Activated naive CD8-positive, alpha-beta T cell treated with anti-CD3 and anti-CD28 coated beads, Interleukin-2, amount 10 ng/mL, durations not matched to agents 7 days and 5 days (primary cell): ENCODE measurements around the gene MGAM2. TPM values are rescaled to one million over a fixed set of nuclear protein-coding genes. Genes with fewer than 3 reads are reported as not detected.

ENCODE experiments used
- ATAC-seq: fragments of 150-1000 bp; cut with Tn5 transposase; one replicate; pipeline ENCODE4 v1.10.0; 2021; ENCODE audit warnings: low read depth, moderate library complexity
- POLR2A ChIA-PET: fragments of 350-600 bp; sonication (Branson Sonifier 250); formaldehyde crosslinking; loops from one replicate; lab custom pipeline; 2021; ENCODE audit warnings: antibody characterized with exemption; lab: Charles Lee
- DNase-seq: peaks from one replicate; pipeline ENCODE4 v3.0.0; 2021
- H3K27ac Mint-ChIP-seq: one replicate; pipeline ENCODE4 v1.8.0; 2022; ENCODE audit warnings: mild to moderate bottlenecking, mixed read lengths
- H3K27me3 Mint-ChIP-seq: one replicate; pipeline ENCODE4 v1.8.0; 2022; ENCODE audit warnings: mild to moderate bottlenecking, moderate library complexity, mixed read lengths
- H3K36me3 Mint-ChIP-seq: one replicate; pipeline ENCODE4 v1.8.0; 2021; ENCODE audit warnings: mild to moderate bottlenecking, mixed read lengths
- H3K4me1 Mint-ChIP-seq: one replicate; pipeline ENCODE4 v1.8.0; 2021; ENCODE audit warnings: mixed read lengths
- H3K4me3 Mint-ChIP-seq: one replicate; pipeline ENCODE4 v1.8.0; 2022; ENCODE audit warnings: mild to moderate bottlenecking, moderate library complexity, mixed read lengths
- H3K9me3 Mint-ChIP-seq: one replicate; pipeline ENCODE4 v1.8.0; 2021; ENCODE audit warnings: mixed read lengths
- total RNA-seq, 2 experiments: library from RNA; stranded (reverse); gene quantifications; one replicate each; pipeline ENCODE4 v1.2.3, GENCODE V29; 2021

MGAM2 gene
- total RNA-seq, 2 experiments from 2014 or later, result not detected

DNA sequence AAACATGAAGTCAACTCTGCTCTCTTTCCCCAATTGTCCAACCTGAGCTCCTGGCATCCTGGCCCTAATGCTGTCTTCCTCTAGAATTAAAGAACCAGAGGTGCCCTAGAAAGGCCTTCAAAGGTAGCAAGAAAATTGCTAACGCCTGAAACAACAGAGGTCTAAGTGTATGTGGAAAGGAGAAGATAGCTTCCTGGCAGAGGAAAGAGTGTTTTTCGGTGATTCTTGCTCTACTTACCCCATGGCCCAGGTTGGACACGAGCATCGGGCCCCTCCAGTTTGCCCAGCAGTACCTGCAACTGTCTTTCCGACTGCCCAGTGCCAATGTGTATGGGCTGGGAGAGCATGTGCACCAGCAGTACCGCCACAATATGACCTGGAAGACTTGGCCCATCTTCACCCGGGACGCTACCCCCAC lies 22.2 kb downstream of the MGAM2 start:
- DNase-seq (peak; percentile 31), ATAC-seq (peak; percentile 53)
- Mint-ChIP-seq H3K9me3 (no peaks in the 10 kb centered on the region), H3K27ac (no peak overlapping the region), H3K27me3 (peaks cover 4% of the 10 kb centered on the region), H3K36me3 (no peaks in the 10 kb centered on the region), H3K4me1 (no peaks in the 10 kb centered on the region), H3K4me3 (no peak overlapping the region)
- POLR2A ChIA-PET, result no interaction called here

DNA sequence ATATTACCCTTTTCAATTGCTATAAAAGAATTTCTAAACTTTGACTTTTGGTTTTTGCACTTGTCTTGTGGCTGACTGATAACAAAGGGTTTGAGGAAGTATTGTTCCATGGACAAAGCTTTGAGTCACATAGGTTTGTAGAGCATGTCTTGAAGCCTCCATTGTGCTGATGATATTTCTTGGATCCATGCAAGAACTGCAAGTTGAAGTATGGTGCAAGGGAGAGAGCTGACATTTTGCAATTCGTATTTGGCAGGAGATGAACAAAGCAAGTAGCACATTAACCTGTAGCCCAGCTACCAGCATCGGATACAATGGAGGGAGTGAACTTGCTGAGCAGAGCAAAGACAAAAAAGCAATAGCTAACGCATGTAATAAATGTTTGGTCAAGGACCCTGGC lies 23.4 kb downstream of the MGAM2 start:
- POLR2A ChIA-PET, result no interaction called here
- H3K9me3 Mint-ChIP-seq, result no peaks in the 10 kb centered on the region
- H3K27me3 Mint-ChIP-seq, result peaks cover 4% of the 10 kb centered on the region
- ATAC-seq (no peak), DNase-seq (no peak)
- H3K27ac Mint-ChIP-seq, result no peak overlapping the region
- H3K4me3 Mint-ChIP-seq, result no peak overlapping the region
- no peaks in the 10 kb centered on the region for H3K36me3 Mint-ChIP-seq
- H3K4me1 Mint-ChIP-seq, result no peaks in the 10 kb centered on the region

- H3K36me3 Mint-ChIP-seq, result no peaks in the 10 kb centered on the region
- H3K27me3 Mint-ChIP-seq, result peaks cover 5% of the 10 kb centered on the region
- H3K4me1 Mint-ChIP-seq, result no peaks in the 10 kb centered on the region
- no peak overlapping the region for H3K27ac Mint-ChIP-seq
- ATAC-seq (no peak), DNase-seq (no peak)
- H3K9me3 Mint-ChIP-seq, result no peaks in the 10 kb centered on the region
- POLR2A ChIA-PET, result no interaction called here
- no peak overlapping the region for H3K4me3 Mint-ChIP-seq
Measured at GRCh38 chr7:142138996-142139395, 27.5 kb downstream of the MGAM2 start.

- no peaks in the 10 kb centered on the region for H3K4me1 Mint-ChIP-seq
- H3K9me3 Mint-ChIP-seq, result no peaks in the 10 kb centered on the region
- DNase-seq (no peak), ATAC-seq (no peak)
- H3K4me3 Mint-ChIP-seq, result no peak overlapping the region
- peaks cover 5% of the 10 kb centered on the region for H3K27me3 Mint-ChIP-seq
- no peak overlapping the region for H3K27ac Mint-ChIP-seq
- no peaks in the 10 kb centered on the region for H3K36me3 Mint-ChIP-seq
- POLR2A ChIA-PET, result no interaction called here
Measured at GRCh38 chr7:142139597-142140400, 28.3 kb downstream of the MGAM2 start.

DNA sequence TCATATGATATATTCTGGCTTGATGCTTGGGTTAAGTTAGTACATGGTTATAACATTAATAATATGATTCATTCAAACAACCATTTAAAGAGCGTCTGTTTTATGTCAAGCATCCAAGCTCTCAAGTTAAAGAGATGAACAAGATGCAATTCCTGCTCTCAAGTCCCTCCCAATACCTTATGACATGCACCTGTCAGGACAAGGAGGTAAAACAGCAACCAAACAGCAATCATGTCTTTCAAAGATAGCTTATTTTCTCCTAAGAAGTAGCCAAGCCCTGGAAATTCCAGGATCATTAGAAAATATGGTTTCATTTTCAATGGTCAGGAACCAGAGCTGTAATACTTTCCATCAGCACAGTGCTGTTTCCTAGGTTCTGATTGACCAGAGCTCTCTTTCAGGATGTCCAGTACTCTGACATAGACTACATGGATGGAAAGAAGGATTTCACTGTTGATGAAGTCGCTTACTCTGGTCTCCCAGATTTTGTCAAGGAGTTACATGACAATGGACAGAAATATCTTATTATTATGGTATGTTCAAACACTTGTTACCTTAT lies 29.0 kb downstream of the MGAM2 start:
- peaks cover 7% of the 10 kb centered on the region for H3K27me3 Mint-ChIP-seq
- H3K4me1 Mint-ChIP-seq, result no peaks in the 10 kb centered on the region
- ATAC-seq, result no peak
- no peak overlapping the region for H3K27ac Mint-ChIP-seq
- POLR2A ChIA-PET, result no interaction called here
- H3K36me3 Mint-ChIP-seq, result no peaks in the 10 kb centered on the region
- H3K4me3 Mint-ChIP-seq, result no peak overlapping the region
- no peaks in the 10 kb centered on the region for H3K9me3 Mint-ChIP-seq
- no peak for DNase-seq

- no peak overlapping the region for H3K4me3 Mint-ChIP-seq
- no peaks in the 10 kb centered on the region for H3K9me3 Mint-ChIP-seq
- H3K27ac Mint-ChIP-seq, result no peak overlapping the region
- no peaks in the 10 kb centered on the region for H3K4me1 Mint-ChIP-seq
- ATAC-seq (no peak), DNase-seq (no peak)
- H3K27me3 Mint-ChIP-seq, result peaks cover 5% of the 10 kb centered on the region
- no peaks in the 10 kb centered on the region for H3K36me3 Mint-ChIP-seq
- POLR2A ChIA-PET, result no interaction called here
Measured at GRCh38 chr7:142142702-142143101, 31.2 kb downstream of the MGAM2 start.

DNA sequence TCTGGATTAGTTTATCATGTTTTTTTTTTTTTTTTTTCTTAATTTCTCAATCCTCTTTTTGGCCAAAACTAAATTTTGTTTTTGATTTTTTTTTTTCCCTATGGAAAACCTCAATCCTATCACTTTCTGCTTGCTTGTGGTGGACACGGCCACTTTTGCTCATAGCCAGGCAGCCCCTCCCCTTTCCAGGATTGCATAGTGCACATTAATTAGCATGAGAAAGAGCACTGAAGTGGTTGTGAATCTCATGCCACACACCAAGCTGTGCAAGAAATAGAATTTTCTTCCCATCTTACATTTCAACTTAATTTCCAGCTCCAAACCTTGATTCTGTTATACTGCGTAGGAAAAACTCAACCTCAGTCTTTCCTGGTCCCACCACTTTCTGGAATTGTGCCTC lies 34.6 kb downstream of the MGAM2 start:
- no peaks in the 10 kb centered on the region for H3K9me3 Mint-ChIP-seq
- no peaks in the 10 kb centered on the region for H3K4me1 Mint-ChIP-seq
- no peaks in the 10 kb centered on the region for H3K36me3 Mint-ChIP-seq
- POLR2A ChIA-PET, result no interaction called here
- peaks cover 5% of the 10 kb centered on the region for H3K27me3 Mint-ChIP-seq
- ATAC-seq (no peak), DNase-seq (no peak)
- no peak overlapping the region for H3K27ac Mint-ChIP-seq
- no peak overlapping the region for H3K4me3 Mint-ChIP-seq

- no peak overlapping the region for H3K27ac Mint-ChIP-seq
- ATAC-seq (no peak), DNase-seq (no peak)
- peaks cover 3% of the 10 kb centered on the region for H3K4me1 Mint-ChIP-seq
- H3K36me3 Mint-ChIP-seq, result no peaks in the 10 kb centered on the region
- H3K9me3 Mint-ChIP-seq, result no peaks in the 10 kb centered on the region
- POLR2A ChIA-PET, result no interaction called here
- H3K27me3 Mint-ChIP-seq, result no peaks in the 10 kb centered on the region
- no peak overlapping the region for H3K4me3 Mint-ChIP-seq
Measured at GRCh38 chr7:142150356-142150755, 38.8 kb downstream of the MGAM2 start.

- Mint-ChIP-seq H3K9me3 (no peaks in the 10 kb centered on the region), H3K4me1 (peaks cover 3% of the 10 kb centered on the region), H3K27me3 (no peaks in the 10 kb centered on the region), H3K36me3 (no peaks in the 10 kb centered on the region), H3K27ac (no peak overlapping the region), H3K4me3 (no peak overlapping the region)
- DNase-seq, result no peak
- POLR2A ChIA-PET, result no interaction called here
- ATAC-seq, result no peak
Measured at GRCh38 chr7:142150869-142151268, 39.4 kb downstream of the MGAM2 start.

GRCh38 chr7:142152076-142152475 lies 40.6 kb downstream of the MGAM2 start:
- Mint-ChIP-seq H3K4me3 (no peak overlapping the region), H3K36me3 (no peaks in the 10 kb centered on the region), H3K4me1 (peaks cover 3% of the 10 kb centered on the region), H3K27ac (no peak overlapping the region), H3K27me3 (no peaks in the 10 kb centered on the region), H3K9me3 (no peaks in the 10 kb centered on the region)
- DNase-seq (no peak), ATAC-seq (peak; percentile 42)
- POLR2A ChIA-PET, result no interaction called here

DNA sequence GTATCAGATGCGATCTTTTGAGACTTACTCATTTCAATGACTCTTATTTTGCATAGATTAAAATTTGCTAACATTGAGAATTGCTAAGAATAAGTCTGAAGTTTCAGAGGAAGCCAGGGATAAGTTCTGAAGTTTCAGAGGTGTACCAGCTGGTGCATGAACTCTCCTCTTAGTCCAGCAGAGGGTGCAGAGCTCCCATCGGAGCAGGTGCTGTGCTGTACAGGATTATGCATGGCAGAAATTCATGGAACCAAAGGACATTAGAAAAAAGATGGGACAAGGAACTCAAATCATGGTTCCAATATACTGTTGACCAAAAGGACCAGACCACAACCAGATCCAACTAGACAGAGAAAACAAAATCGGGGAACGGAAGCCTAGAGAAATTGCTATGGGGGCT lies 41.9 kb downstream of the MGAM2 start:
- H3K4me3 Mint-ChIP-seq, result no peak overlapping the region
- H3K36me3 Mint-ChIP-seq, result no peaks in the 10 kb centered on the region
- no peak for ATAC-seq
- POLR2A ChIA-PET, result no interaction called here
- no peak overlapping the region for H3K27ac Mint-ChIP-seq
- H3K27me3 Mint-ChIP-seq, result no peaks in the 10 kb centered on the region
- no peaks in the 10 kb centered on the region for H3K9me3 Mint-ChIP-seq
- peaks cover 3% of the 10 kb centered on the region for H3K4me1 Mint-ChIP-seq
- DNase-seq, result no peak

- Mint-ChIP-seq H3K4me3 (no peak overlapping the region), H3K27me3 (no peaks in the 10 kb centered on the region), H3K4me1 (no peaks in the 10 kb centered on the region), H3K36me3 (no peaks in the 10 kb centered on the region), H3K9me3 (no peaks in the 10 kb centered on the region), H3K27ac (no peak overlapping the region)
- POLR2A ChIA-PET, result no interaction called here
- ATAC-seq, result no peak
- DNase-seq, result no peak
Measured at GRCh38 chr7:142158736-142159496, 47.4 kb downstream of the MGAM2 start.

DNA sequence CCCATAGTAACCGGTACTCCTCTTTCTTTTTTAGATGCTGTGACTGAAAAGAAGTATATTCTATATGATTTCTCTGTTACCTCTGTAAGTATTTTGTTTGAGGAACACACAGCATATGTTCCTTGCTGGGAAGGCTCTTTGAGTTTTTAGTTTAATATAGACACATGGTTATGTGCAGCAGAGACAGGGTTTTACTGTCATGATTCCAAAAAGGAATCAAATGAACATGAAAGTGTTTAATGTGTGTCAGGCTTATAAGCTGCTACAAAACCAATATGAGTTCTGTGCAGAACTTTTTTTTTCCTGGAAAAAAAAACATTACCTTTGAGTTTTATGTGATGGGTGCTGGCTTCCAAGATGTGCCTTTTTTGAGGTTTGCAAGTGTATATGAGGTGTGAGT lies 50.4 kb downstream of the MGAM2 start:
- Mint-ChIP-seq H3K36me3 (no peaks in the 10 kb centered on the region), H3K27me3 (no peaks in the 10 kb centered on the region), H3K9me3 (no peaks in the 10 kb centered on the region), H3K27ac (no peak overlapping the region), H3K4me3 (no peak overlapping the region), H3K4me1 (no peaks in the 10 kb centered on the region)
- DNase-seq, result no peak
- POLR2A ChIA-PET, result no interaction called here
- no peak for ATAC-seq

GRCh38 chr7:142168746-142169145 lies 57.2 kb downstream of the MGAM2 start:
- H3K9me3 Mint-ChIP-seq, result no peaks in the 10 kb centered on the region
- no peak overlapping the region for H3K4me3 Mint-ChIP-seq
- ATAC-seq (no peak), DNase-seq (no peak)
- no peaks in the 10 kb centered on the region for H3K4me1 Mint-ChIP-seq
- no peak overlapping the region for H3K27ac Mint-ChIP-seq
- no peaks in the 10 kb centered on the region for H3K36me3 Mint-ChIP-seq
- POLR2A ChIA-PET, result no interaction called here
- H3K27me3 Mint-ChIP-seq, result no peaks in the 10 kb centered on the region
